Islet precursor cell (in vitro differentiated cells): Measurements from ENCODE around the gene AIFM2.
"Not testable (repeated sequence)": the region's sequence is repeated elsewhere in the genome, so short reads cannot be mapped to it uniquely, and the experiment has no call there.

Source experiments
- DNase-seq: peaks from one replicate; pipeline ENCODE4 v3.0.0-alpha.2; 2018

AIFM2 gene

GRCh38 chr10:70090013-70090412, 42.6 kb downstream of the AIFM2 start:
- no peak for DNase-seq

- no peak for DNase-seq
These were observed 44.3 kb downstream of the AIFM2 start for GRCh38 chr10:70088308-70088698.

DNA sequence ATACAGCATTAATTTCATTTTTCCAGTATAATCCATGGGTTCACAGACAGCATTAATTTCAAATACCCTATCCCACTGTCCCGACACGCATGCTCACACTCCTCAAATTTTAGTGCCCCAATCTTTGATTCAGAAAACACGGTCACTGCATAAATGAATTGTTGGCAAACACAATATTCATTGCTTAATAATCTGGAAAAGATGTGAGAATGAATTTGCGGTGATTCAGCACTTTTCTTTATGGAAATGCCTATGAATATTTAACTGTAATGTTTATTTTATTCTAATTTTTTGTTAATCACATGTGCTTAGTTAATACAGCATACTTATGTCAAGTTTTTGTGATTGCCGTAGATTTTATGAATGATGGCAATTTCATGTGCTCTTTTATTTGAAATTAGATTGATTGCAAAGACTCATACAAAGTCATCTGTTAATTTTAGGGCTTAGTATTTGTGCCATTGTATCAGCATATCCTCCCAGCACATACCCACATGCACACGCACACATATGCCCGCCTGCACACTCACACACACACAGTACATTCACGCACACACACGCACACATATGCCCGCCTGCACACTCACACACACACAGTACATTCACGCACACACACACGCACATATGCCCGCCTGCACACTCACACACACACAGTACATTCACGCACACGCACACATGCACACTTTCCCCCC, 44.9 kb downstream of the AIFM2 start:
- DNase-seq = no peak

DNA sequence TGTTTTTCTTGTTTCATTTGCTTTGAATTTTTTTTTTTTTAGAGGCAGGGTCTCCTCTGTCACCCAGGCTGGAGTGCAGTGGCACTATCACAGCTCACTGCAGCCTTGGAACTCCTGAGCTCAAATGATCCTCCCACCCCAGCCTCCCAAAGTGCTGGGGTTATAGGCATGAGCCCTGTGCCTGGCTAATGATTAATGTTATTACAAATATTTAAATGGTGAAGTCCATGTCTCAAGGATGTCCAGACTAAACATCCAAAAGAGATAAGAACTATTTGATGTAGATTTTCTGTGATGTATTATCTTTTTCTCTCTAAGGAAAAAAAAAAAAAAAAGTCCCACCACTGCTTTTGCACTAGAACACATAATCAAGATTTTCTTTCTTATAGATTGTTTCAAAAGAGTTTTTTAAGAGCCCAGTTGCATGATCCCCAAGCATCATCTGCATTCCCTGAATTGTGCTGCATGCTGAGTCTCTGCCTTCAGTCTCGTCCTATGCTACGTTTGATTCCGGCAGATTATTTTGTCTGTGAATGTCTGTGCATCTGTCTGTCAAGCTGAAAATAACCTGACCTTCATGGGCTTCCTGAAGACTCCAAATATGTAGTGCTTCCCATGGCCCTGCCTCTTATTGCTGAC, 46.5 kb downstream of the AIFM2 start:
- DNase-seq = no peak

- DNase-seq = no peak
These were observed 48.4 kb downstream of the AIFM2 start for GRCh38 chr10:70084189-70084588.

GRCh38 chr10:70080789-70081188, 51.8 kb downstream of the AIFM2 start:
- DNase-seq = not testable (repeated sequence)

- no peak for DNase-seq
These were observed 53.7 kb downstream of the AIFM2 start for GRCh38 chr10:70078937-70079336.

DNA sequence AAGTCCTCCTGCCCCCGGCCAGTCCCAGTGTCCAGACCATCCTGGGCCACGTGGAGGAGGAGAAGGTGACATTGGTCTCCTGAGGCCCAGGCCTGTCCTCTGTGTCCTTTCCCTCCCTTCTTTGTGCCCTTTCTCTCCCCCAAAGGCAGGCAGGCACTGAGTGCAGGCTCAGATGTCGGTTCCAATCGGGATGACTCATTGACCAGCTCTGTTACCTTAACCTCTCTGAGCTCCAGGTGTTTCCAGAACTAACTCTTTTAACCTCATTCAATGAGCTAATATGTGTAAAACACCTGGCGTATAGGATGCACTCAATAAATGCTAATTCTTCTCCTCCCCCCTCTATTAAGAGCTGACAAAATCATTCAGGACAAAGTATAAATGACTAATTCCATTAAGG, 54.3 kb downstream of the AIFM2 start:
- DNase-seq = no peak

GRCh38 chr10:70074971-70075370, 57.7 kb downstream of the AIFM2 start:
- no peak for DNase-seq

GRCh38 chr10:70074165-70074564, 58.5 kb downstream of the AIFM2 start:
- DNase-seq = no peak

DNA sequence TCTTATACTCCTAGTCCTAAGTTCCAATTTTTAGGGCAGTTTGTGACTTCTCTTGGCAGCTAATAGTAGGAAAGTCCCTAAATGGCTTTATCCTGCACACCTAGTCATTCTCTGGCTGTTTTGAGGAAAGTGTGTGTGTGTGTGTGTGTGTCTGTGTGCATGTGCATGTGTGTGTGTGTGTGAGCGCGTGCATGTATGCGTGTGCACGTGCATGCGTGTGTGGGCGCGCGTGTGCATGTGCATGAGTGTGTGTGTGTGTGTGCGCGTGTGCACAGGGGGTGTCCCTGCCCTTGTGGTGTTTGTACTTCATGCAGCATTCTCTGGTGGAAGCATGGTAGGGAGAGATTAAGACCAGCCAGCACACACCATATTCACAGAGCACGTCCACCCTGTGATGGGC, 61.8 kb downstream of the AIFM2 start:
- no peak for DNase-seq

DNA sequence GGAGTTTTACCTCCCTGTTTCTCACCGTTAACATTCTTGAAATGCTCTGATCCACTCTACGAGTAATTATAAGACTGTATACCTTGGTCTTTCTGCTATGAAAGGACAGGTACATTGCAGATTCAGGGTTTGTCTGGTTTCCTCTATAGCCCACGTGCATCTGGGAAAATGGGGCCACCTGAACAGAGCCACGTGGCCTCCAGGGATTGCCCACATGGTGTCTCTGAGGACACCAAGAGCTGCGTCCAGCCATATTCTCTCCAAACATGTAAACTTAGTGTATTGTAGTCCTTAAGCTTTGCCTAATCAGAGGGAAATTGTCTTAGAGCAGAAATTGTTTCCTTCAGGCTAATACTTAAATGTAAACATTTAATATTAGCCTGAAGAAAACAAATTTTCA, 63.3 kb downstream of the AIFM2 start:
- no peak for DNase-seq

GRCh38 chr10:70068925-70069324, 63.7 kb downstream of the AIFM2 start:
- DNase-seq = no peak

GRCh38 chr10:70067586-70067985, 65.0 kb downstream of the AIFM2 start:
- DNase-seq = no peak

DNA sequence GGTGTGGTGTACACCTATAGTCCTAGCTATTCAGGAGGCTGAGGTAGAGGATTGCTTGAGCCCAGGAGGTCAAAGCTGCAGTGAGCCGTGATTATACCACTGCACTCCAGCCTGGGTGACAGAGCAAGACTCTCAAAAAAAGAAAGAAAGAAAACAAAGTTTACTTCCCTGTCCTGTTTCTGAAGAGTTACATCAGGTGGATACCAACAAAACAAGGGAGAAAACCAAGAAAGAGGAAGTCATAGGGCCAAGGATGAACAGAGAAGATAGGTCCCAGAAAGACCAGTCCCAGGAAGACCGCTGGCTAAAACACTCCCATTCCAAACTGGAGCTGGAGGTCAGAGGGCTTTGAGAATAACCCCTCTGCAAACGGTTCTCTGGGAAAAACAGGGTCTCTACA, 66.4 kb downstream of the AIFM2 start:
- no peak for DNase-seq

DNA sequence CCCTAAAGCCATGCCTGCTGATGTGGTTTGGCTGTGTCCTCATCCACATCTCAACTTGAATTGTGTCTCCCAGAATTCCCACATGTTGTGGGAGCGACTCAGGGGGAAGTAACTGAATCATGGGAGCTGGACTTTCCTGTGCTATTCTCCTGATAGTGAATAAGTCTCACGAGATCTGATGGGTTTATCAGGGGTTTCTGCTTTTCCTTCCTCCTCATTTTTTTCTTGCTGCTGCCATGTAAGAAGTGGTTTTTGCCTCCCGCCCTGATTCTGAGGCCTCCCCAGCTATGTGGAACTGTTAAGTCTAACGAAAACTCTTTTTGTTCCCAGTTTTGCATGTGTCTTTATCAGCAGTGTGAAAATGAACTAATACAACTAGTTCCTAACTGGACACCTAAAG, 68.1 kb downstream of the AIFM2 start:
- no peak for DNase-seq

- DNase-seq = no peak
These were observed 69.1 kb downstream of the AIFM2 start for GRCh38 chr10:70063418-70064098.
